ENCODE data around the gene C6orf132. TPM values are rescaled to one million over a fixed set of nuclear protein-coding genes. Genes with fewer than 3 reads are reported as not detected.

C6orf132 gene
- total RNA-seq, 1 donor from 2014 or later: 22.9 TPM

GRCh38 chr6:42136508-42137193 lies 5.8 kb downstream of the C6orf132 start:
- Mint-ChIP-seq H3K4me1 (ENCODE audit: unreplicated experiment) (peaks cover 41% of the 10 kb centered on the region), H3K9me3 (no peaks in the 10 kb centered on the region), H3K27ac (peak overlapping the region; percentile 98), H3K4me3 (peak overlapping the region; percentile 83), H3K36me3 (peaks cover 4% of the 10 kb centered on the region), H3K27me3 (peaks cover 6% of the 10 kb centered on the region)
- peak; percentile 66 for TF ChIP-seq CTCF (conservative IDR thresholded peaks at IDR 0.05)
- DNase-seq (ENCODE audit: extremely low spot score, unreplicated experiment): no peak

GRCh38 chr6:42135722-42136121 lies 6.7 kb downstream of the C6orf132 start:
- peaks cover 4% of the 10 kb centered on the region for H3K36me3 Mint-ChIP-seq
- H3K4me3 Mint-ChIP-seq: no peak overlapping the region
- H3K9me3 Mint-ChIP-seq: no peaks in the 10 kb centered on the region
- DNase-seq (ENCODE audit: extremely low spot score, unreplicated experiment): no peak
- peaks cover 33% of the 10 kb centered on the region for H3K4me1 Mint-ChIP-seq (ENCODE audit: unreplicated experiment)
- H3K27me3 Mint-ChIP-seq: peaks cover 1% of the 10 kb centered on the region
- TF ChIP-seq CTCF (conservative IDR thresholded peaks at IDR 0.05): no peak
- no peak overlapping the region for H3K27ac Mint-ChIP-seq

- peaks cover 27% of the 10 kb centered on the region for H3K4me1 Mint-ChIP-seq (ENCODE audit: unreplicated experiment)
- H3K4me3 Mint-ChIP-seq: no peak overlapping the region
- TF ChIP-seq CTCF (conservative IDR thresholded peaks at IDR 0.05): no peak
- H3K27me3 Mint-ChIP-seq: no peaks in the 10 kb centered on the region
- H3K36me3 Mint-ChIP-seq: peaks cover 4% of the 10 kb centered on the region
- no peak for DNase-seq (ENCODE audit: extremely low spot score, unreplicated experiment)
- peak overlapping the region; percentile 34 for H3K27ac Mint-ChIP-seq
- H3K9me3 Mint-ChIP-seq: no peaks in the 10 kb centered on the region
These were observed 7.3 kb downstream of the C6orf132 start for GRCh38 chr6:42135161-42135560.

GRCh38 chr6:42133926-42134325 lies 8.5 kb downstream of the C6orf132 start:
- H3K27ac Mint-ChIP-seq: no peak overlapping the region
- H3K27me3 Mint-ChIP-seq: no peaks in the 10 kb centered on the region
- H3K4me1 Mint-ChIP-seq (ENCODE audit: unreplicated experiment): peaks cover 15% of the 10 kb centered on the region
- peaks cover 4% of the 10 kb centered on the region for H3K36me3 Mint-ChIP-seq
- H3K9me3 Mint-ChIP-seq: no peaks in the 10 kb centered on the region
- no peak for DNase-seq (ENCODE audit: extremely low spot score, unreplicated experiment)
- H3K4me3 Mint-ChIP-seq: no peak overlapping the region
- TF ChIP-seq CTCF (conservative IDR thresholded peaks at IDR 0.05): no peak

GRCh38 chr6:42131531-42131930 lies 10.9 kb downstream of the C6orf132 start:
- no peak for TF ChIP-seq CTCF (conservative IDR thresholded peaks at IDR 0.05)
- Mint-ChIP-seq H3K27ac (peak overlapping the region; percentile 75), H3K9me3 (no peaks in the 10 kb centered on the region)

More at GRCh38 chr6:42131531-42131930, 10.9 kb downstream of the C6orf132 start:
- Mint-ChIP-seq H3K4me1 (ENCODE audit: unreplicated experiment) (peaks cover 4% of the 10 kb centered on the region), H3K4me3 (no peak overlapping the region), H3K27me3 (no peaks in the 10 kb centered on the region), H3K36me3 (peaks cover 5% of the 10 kb centered on the region)
- DNase-seq (ENCODE audit: extremely low spot score, unreplicated experiment): no peak

Measured in type B pancreatic cell (in vitro differentiated cells).